HG02981 (cell line): ENCODE data around the gene KNTC1.
A peak's percentile ranks its signal among the peaks of the same experiment; 100 is the strongest.
"Not testable (repeated sequence)": the region's sequence is repeated elsewhere in the genome, so short reads cannot be mapped to it uniquely, and the experiment has no call there.

ENCODE experiments used
- ATAC-seq: cut with Tn5 transposase; IDR thresholded peaks from one replicate; pipeline ENCODE4 v1.9.1; 2021; ENCODE audit warnings: mild to moderate bottlenecking, moderate library complexity; ENCODE audit not compliant: unreplicated experiment

Gene KNTC1

GRCh38 chr12:122508163-122508562 lies 18.9 kb upstream of the KNTC1 start:
- no peak for ATAC-seq

- not testable (repeated sequence) for ATAC-seq
Observed at GRCh38 chr12:122513028-122513427, 14.0 kb upstream of the KNTC1 start.

DNA sequence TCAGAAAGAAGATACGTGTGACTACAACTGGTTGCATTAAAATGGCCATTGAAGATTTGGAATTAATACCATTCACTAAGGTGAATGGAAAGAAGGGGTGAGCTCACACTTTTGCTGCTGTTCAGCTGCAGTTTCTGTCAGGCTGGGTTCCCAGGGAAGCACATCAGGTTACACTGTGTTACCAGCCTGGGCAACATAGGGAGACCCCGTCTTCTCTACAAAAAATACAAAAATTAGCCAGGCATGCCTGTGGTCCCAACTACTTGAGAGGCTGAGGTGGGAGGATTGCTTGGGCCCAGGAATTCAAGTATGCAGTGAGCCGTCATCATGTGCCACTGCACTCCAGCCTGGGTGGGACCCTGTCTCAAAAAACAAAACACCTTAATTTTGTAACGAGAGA lies 13.4 kb upstream of the KNTC1 start:
- ATAC-seq = no peak

GRCh38 chr12:122515275-122515674 lies 11.8 kb upstream of the KNTC1 start:
- no peak for ATAC-seq

GRCh38 chr12:122516544-122517361 lies 10.3 kb upstream of the KNTC1 start:
- ATAC-seq = no peak

DNA sequence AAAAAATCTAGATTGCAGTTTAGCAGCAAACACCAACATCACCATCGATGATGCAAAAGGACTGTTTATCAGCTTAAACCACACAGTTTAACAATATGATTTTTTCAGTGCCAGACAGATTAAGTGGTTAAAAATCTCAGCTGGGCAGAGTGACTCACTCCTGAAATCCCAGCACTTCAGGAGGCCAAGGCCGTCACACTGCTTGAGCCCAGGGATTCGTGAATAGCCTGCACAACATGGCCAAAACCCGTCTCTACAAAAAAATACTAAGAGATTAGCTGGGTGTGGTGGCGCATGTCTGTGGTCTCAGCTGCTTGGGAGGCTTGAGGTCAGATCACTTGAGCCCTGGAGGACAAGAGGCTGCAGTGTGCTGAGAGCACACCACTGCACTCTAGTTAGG lies 9.2 kb upstream of the KNTC1 start:
- ATAC-seq = no peak

GRCh38 chr12:122518908-122519307 lies 8.1 kb upstream of the KNTC1 start:
- ATAC-seq = no peak

DNA sequence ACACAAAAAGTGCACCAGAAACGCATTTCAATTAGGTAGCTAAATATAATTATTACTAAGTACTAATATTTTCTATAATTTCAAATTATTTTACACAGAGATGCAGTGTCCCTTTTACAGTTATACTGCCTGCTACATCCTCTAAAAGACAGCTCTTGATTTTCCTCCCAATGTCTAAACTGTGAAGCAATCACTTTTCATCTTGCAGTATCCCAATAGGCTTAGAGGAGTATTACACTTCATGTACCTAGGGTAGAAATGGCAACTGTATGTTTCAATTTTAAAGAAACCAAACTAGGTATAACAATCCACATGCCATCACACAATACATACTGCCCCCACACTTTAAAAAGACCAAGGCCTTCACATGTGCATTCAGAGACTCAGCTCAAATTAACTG lies 7.6 kb upstream of the KNTC1 start:
- ATAC-seq = no peak

- no peak for ATAC-seq
Observed at GRCh38 chr12:122520676-122521075, 6.4 kb upstream of the KNTC1 start.

- ATAC-seq = no peak
Observed at GRCh38 chr12:122523280-122523679, 3.8 kb upstream of the KNTC1 start.

- ATAC-seq = no peak
Observed at GRCh38 chr12:122523846-122524718, 3.0 kb upstream of the KNTC1 start.

DNA sequence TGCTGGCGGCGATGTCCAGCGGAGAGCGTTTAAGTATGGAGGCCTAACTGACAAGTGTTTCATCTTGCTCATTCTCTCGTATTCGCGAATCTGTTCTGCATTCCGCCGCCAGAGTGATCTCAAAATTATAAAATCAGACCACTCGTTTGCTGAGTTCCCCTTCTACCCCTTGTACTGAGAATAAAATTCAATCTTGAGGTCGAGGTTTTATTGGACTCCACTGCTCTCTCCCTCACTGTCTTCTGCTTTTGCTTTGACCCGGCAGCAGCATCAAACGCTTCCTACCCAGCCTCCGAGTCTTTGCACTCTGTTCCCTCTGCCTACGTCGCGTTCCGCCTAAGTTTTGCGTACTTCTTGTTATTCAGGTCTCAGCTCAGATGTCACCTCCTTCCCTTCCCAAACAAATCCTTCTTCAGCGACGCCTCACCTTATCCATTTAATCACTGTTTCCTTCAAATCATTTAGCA lies 462 bp downstream of the KNTC1 start:
- no peak for ATAC-seq

DNA sequence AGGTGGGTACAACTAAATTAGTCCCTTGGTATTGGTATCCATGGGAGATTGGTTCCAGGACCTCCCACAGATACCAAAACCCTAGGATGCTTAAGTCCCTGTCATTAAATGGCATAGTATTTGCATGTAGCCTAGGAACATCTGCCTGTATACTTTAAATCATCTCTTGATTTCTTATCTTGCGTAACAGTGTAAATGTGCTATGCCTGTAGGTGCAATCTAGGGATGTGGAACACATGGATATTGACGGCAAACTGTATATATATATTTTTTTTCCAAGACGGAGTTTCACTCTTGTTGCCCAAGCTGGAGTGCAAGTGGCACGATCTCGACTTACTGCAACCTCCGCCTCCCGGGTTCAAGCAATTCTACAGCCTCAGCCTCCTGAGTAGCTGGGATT lies 1.5 kb downstream of the KNTC1 start:
- no peak for ATAC-seq

DNA sequence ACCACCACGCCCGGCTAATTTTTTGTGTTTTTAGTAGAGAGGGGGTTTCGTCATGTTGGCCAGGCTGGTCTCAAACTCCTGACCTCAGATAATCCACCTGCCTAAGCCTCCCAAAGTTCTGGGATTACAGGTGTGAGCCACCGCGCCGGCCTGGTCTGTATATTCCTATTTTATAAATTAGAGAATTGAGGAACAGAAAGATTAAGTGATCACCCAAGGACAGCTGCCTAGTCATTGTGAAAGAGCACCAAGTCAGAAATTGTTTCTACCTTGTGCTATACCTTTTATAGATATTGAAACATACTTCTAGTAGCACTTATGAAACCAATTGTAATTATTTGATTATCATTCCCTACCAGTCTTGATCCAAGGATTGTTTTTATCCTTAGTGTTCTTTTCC lies 1.9 kb downstream of the KNTC1 start:
- ATAC-seq = no peak

- ATAC-seq = no peak
Observed at GRCh38 chr12:122533856-122534255, 6.8 kb downstream of the KNTC1 start.

GRCh38 chr12:122537021-122537420 lies 10.0 kb downstream of the KNTC1 start:
- ATAC-seq = no peak

- no peak for ATAC-seq
Observed at GRCh38 chr12:122538496-122538895, 11.4 kb downstream of the KNTC1 start.

- ATAC-seq = no peak
Observed at GRCh38 chr12:122544537-122544936, 17.5 kb downstream of the KNTC1 start.

DNA sequence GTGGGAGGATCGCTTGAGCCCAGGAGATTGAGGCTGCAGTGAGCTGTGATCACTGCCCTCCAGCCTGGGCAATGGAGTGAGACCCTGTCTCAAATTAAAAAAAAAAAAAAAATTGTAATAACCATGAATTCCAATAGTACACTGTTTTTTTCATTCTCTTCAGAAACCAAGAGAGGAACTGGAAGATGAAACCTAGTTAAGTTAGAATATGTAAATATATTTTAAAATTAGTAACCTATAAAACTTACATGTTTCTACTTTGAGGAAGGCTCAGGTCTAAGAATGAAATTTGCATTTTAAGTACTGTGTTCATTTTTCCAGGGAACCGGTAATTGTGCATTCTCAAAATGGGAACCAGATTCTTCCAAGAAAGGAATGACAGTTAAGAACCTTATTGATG lies 18.8 kb downstream of the KNTC1 start:
- peak; percentile 79 for ATAC-seq

DNA sequence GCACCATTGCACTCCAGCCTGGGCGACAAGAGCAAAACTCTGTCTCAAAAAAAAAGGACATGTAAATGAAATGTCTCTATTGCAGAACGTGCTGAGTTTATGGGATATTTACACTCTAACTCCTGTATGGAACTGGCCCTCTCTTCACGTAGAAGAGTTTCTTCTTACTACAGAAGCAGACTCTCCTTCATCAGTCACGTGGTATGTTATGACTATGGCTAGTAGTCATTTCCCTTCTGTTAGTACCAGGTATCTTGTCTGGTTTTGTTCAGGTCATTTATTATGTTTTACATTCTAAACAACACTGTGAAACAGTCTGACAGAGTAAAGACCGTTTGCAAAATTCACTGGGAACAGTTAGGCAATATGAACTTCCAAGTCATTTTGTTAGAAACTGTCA lies 20.3 kb downstream of the KNTC1 start:
- no peak for ATAC-seq

- ATAC-seq = no peak
Observed at GRCh38 chr12:122558745-122559641, 31.9 kb downstream of the KNTC1 start.
